A549 treated with AZD9567 at 1 μM for 4 hours (cell line): ENCODE results near the gene RBMS1. TPM values are rescaled to one million over a fixed set of nuclear protein-coding genes. Genes with fewer than 3 reads are reported as not detected.

ENCODE experiments used
- total RNA-seq: library from RNA; stranded (reverse); fragments of 200-300 nt; extraction: Qiagen RNA extraction; gene quantifications from 5 replicates; pipeline ENCODE4 v1.2.3, GENCODE V29; 2022; ENCODE audit not compliant: insufficient read depth

Gene RBMS1
- 43.0 to 71.0 TPM (median 52.7 TPM) in 5 replicates for total RNA-seq

GRCh38 chr2:160493227-160494028 lies at the start of gene RBMS1:
Gene RBMS1 (minus strand): TSS chr2:160493807. CDS start chr2:160493363, 444 bp downstream.

